ENCODE results near the gene TNRC6B. TPM values are rescaled to one million over a fixed set of nuclear protein-coding genes. Genes with fewer than 3 reads are reported as not detected.
A peak's percentile ranks its signal among the peaks of the same experiment; 100 is the strongest.

The TNRC6B gene
- total RNA-seq, 4 donors from 2014 or later, result 41.8 to 109 (median 48.2) TPM

GRCh38 chr22:40345815-40346184 lies 168.1 kb downstream of the TNRC6B start:
- intact Hi-C loops (cut with DNase I; ENCODE audit: low total_unique reads), result loop anchor here (10.0 kb wide), 2 partner anchors 321 to 811 kb away; partner anchors contain the start of gene RPS19BP1
- 0% methylated on average over 20 of the region's 20 CpGs for WGBS, 2 donors
- DNase-seq (ENCODE audit: low spot score in 2 of 2), result peak in 1 of 2 donors; percentile 27
- H3K4me3 ChIP-seq (ENCODE audit: low read depth, poor library complexity, severe bottlenecking), result peak overlapping the region; percentile 49
- TF ChIP-seq CTCF (IDR thresholded peaks at IDR 0.05), result no peak
- TF ChIP-seq POLR2A (IDR thresholded peaks at IDR 0.05), result no peak

GRCh38 chr22:40346185-40347118 lies 168.7 kb downstream of the TNRC6B start, which contains the start of gene ADSL:
Gene ADSL, plus strand, starts transcription at chr22:40346500. Its CDS starts 59 bp downstream, at chr22:40346559.
- TF ChIP-seq CTCF (IDR thresholded peaks at IDR 0.05) (no peak), POLR2A (IDR thresholded peaks at IDR 0.05) (peak in 1 of 2 donors; percentile 16)

GRCh38 chr22:40347300-40347699 lies 169.6 kb downstream of the TNRC6B start:
- 16 to 17% methylated on average over 10 of the region's 10 CpGs for WGBS, 2 donors
- H3K4me3 ChIP-seq (ENCODE audit: low read depth, poor library complexity, severe bottlenecking), result peak overlapping the region; percentile 49
- no peak for DNase-seq (ENCODE audit: low spot score in 2 of 2)
- TF ChIP-seq POLR2A (IDR thresholded peaks at IDR 0.05), result no peak
- no peak for TF ChIP-seq CTCF (IDR thresholded peaks at IDR 0.05)
- intact Hi-C loops (cut with DNase I; ENCODE audit: low total_unique reads), result loop anchor here (10.0 kb wide), 2 partner anchors 322 to 812 kb away; partner anchors contain the start of gene RPS19BP1

More at GRCh38 chr22:40346185-40347118, 168.7 kb downstream of the TNRC6B start, which contains the start of gene ADSL:
- peak; percentile 82 to 97 for DNase-seq (ENCODE audit: low spot score in 2 of 2)
- H3K4me3 ChIP-seq (ENCODE audit: low read depth, poor library complexity, severe bottlenecking), result peak within 1 kb of the TSS; percentile 49
- intact Hi-C loops (cut with DNase I; ENCODE audit: low total_unique reads), result loop anchor here (10.0 kb wide), 2 partner anchors 322 to 812 kb away; partner anchors contain the start of gene RPS19BP1
- WGBS, 2 donors, result 1% methylated on average over 60 to 65 of the region's 65 CpGs

GRCh38 chr22:40348025-40348658 lies 170.4 kb downstream of the TNRC6B start:
- WGBS, 2 donors, result 70 to 71% methylated on average over 10 of the region's 10 CpGs
- TF ChIP-seq POLR2A (IDR thresholded peaks at IDR 0.05), result no peak
- no peak for TF ChIP-seq CTCF (IDR thresholded peaks at IDR 0.05)
- no peak overlapping the region for H3K4me3 ChIP-seq (ENCODE audit: low read depth, poor library complexity, severe bottlenecking)
- intact Hi-C loops (cut with DNase I; ENCODE audit: low total_unique reads), result loop anchor here (10.0 kb wide), 2 partner anchors 323 to 813 kb away; partner anchors contain the start of gene RPS19BP1
- DNase-seq (ENCODE audit: low spot score in 2 of 2), result peak in 1 of 2 donors; percentile 49

- no peak for DNase-seq (ENCODE audit: low spot score in 2 of 2)
- TF ChIP-seq POLR2A (IDR thresholded peaks at IDR 0.05) (no peak), CTCF (IDR thresholded peaks at IDR 0.05) (no peak)
- 89 to 93% methylated on average over 3 of the region's 3 CpGs for WGBS, 2 donors
- intact Hi-C loops (cut with DNase I; ENCODE audit: low total_unique reads), result no loop called here
- H3K4me3 ChIP-seq (ENCODE audit: low read depth, poor library complexity, severe bottlenecking), result no peak overlapping the region
Observed at GRCh38 chr22:40352763-40353162, 175.0 kb downstream of the TNRC6B start.

Measured in lower leg skin (tissue), 4 donors.